ENCODE measurements around the gene CCL23. TPM values are rescaled to one million over a fixed set of nuclear protein-coding genes. Genes with fewer than 3 reads are reported as not detected.
A peak's percentile ranks its signal among the peaks of the same experiment; 100 is the strongest.

CCL23 gene
- total and polyA plus RNA-seq, 4 donors: 1.9 to 24.4 (median 6.3) TPM

DNA sequence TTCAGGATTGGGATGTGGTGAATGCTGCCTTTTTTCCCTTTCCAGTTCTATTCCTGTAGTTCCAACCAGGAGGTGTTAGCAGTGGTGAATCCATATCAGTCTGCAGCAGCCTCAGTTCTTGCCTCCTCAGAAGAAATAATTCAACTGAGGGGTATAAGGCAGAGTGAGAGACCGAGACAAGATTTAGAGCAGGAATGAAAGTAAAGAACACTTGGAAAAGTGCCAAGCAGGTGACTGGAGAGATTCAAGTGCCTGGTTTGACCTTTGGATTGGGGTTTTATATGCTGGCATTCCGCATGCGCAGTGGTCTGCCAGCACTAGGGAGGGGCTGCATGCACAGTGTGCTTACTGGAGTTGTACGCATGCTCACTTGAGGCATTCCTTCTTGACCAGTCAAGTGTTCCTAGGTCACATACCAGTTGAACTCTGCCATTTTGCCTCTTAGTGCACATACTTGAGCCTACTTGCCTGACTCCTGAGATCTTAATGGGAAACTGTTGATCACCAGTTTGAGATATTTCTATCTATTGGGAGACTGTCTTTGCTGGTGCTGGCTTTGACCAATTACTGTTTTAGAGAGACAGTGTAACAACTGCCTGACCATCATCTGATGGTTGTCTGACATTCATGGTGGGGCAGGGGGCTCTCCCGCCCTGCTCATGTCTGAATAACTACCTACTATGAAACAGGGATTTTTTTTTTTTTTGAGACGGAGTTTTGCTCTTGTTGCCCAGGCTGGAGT lies 15.7 kb downstream of the CCL23 start (continued):
- TF ChIP-seq NR2F2 (IDR thresholded peaks at IDR 0.05) (no peak), TAF1 (conservative IDR thresholded peaks at IDR 0.05) (no peak), ATF3 (IDR thresholded peaks at IDR 0.05) (peak; percentile 37), FOXA2 (IDR thresholded peaks at IDR 0.05) (no peak)
- TF ChIP-seq, protein P1, sequence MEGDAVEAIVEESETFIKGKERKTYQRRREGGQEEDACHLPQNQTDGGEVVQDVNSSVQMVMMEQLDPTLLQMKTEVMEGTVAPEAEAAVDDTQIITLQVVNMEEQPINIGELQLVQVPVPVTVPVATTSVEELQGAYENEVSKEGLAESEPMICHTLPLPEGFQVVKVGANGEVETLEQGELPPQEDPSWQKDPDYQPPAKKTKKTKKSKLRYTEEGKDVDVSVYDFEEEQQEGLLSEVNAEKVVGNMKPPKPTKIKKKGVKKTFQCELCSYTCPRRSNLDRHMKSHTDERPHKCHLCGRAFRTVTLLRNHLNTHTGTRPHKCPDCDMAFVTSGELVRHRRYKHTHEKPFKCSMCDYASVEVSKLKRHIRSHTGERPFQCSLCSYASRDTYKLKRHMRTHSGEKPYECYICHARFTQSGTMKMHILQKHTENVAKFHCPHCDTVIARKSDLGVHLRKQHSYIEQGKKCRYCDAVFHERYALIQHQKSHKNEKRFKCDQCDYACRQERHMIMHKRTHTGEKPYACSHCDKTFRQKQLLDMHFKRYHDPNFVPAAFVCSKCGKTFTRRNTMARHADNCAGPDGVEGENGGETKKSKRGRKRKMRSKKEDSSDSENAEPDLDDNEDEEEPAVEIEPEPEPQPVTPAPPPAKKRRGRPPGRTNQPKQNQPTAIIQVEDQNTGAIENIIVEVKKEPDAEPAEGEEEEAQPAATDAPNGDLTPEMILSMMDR (IDR thresholded peaks at IDR 0.05; ENCODE audit: low read depth, low read length, missing input control): no peak

DNA sequence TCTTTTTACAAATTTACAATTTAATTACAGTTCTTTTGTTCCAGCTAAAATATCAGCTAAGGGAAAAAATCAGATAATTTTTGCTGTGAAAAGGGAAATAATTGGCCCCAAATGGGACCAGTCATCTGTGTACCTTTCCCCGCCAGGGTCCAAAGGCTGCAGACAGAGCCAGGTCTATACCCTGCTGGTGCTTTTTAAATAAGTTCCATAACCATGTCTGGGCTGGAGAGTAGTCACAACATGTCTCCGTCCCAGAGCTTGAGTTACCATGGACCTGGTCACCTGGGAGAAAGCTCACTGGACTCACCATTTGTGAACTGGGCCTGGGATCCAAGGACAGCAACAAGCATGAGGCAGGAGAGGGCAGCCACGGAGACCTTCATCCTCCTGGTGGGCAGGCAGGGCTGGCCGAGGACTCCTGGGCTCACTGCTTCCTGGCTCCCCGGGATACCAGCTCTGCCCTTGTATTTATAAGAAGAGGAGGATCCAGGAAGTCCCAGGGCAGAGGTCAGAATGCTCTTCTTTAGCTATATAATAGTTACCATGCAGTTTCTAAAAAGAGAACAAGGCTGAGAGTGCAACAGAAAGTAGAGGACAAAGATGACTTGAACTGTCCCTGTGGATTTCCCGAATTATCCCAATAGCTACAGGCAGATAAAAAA lies 16.5 kb downstream of the CCL23 start, which contains the start of gene CCL15:
TSS of gene CCL15 (minus strand) at position 444 of the 662 bp plus-strand sequence. CDS start at position 383, 61 bp downstream.
- peak; percentile 41 for DNase-seq (ENCODE audit: low spot score)
- Histone ChIP-seq H3K4me1 (ENCODE audit: control insufficient read depth in 4 of 4, insufficient read depth in 4 of 4, low read length in 3 of 4) (peaks cover 2 to 52% (median 35%) of the 10 kb centered on the region in 4 donors), H3K9me3 (ENCODE audit: control insufficient read depth in 4 of 4, low read length in 3 of 4) (no peaks in the 10 kb centered on the region), H3K4me3 (ENCODE audit: low read depth in 1 of 3, low read length in 3 of 3) (peak within 1 kb of the TSS; percentile 62 to 76 (median 68)), H3K36me3 (ENCODE audit: control insufficient read depth in 4 of 4, insufficient read depth in 3 of 4, low read depth in 1 of 4, low read length in 3 of 4) (peaks cover 0 to 7% (median 3%) of the 10 kb centered on the region in 4 donors), H3K27me3 (ENCODE audit: control insufficient read depth in 4 of 4, insufficient read depth in 4 of 4, low read length in 3 of 4) (no peaks in the 10 kb centered on the region), H3K9ac (ENCODE audit: low read depth in 1 of 2, low read length in 2 of 2) (peak within 1 kb of the TSS; percentile 84 to 87), H3K27ac (ENCODE audit: low read depth in 1 of 2, low read length in 2 of 2) (peak within 1 kb of the TSS; percentile 83 to 93)
- TF ChIP-seq SP1 (IDR thresholded peaks at IDR 0.05) (peak; percentile 53), RAD21 (IDR thresholded peaks at IDR 0.05) (peak in 1 of 2 donors; percentile 8), HNF4G (IDR thresholded peaks at IDR 0.05) (peak; percentile 45), GABPA (IDR thresholded peaks at IDR 0.05 in 1 of 2, conservative IDR thresholded peaks at IDR 0.05 in 1 of 2) (no peak), ATF3 (IDR thresholded peaks at IDR 0.05) (no peak), ZBTB33 (IDR thresholded peaks at IDR 0.05) (no peak), REST (IDR thresholded peaks at IDR 0.05) (peak; percentile 68), RXRA (IDR thresholded peaks at IDR 0.05) (no peak), EGR1 (IDR thresholded peaks at IDR 0.05; ENCODE audit: low read depth in 2 of 2) (no peak), FOXA1 (IDR thresholded peaks at IDR 0.05) (no peak), TAF1 (conservative IDR thresholded peaks at IDR 0.05) (peak; percentile 94), YY1 (IDR thresholded peaks at IDR 0.05) (peak; percentile 50), HNF4A (conservative IDR thresholded peaks at IDR 0.05) (peak; percentile 72 to 84), FOXA2 (IDR thresholded peaks at IDR 0.05) (no peak), JUND (IDR thresholded peaks at IDR 0.05) (peak; percentile 13 to 17), NR2F2 (IDR thresholded peaks at IDR 0.05) (peak; percentile 5)
- TF ChIP-seq, protein P1 (IDR thresholded peaks at IDR 0.05; ENCODE audit: low read depth, low read length, missing input control): no peak
- TF ChIP-seq, protein P2, sequence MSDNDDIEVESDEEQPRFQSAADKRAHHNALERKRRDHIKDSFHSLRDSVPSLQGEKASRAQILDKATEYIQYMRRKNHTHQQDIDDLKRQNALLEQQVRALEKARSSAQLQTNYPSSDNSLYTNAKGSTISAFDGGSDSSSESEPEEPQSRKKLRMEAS (IDR thresholded peaks at IDR 0.05): no peak
- WGBS: 27% methylated on average over 6 of the region's 6 CpGs
